Stimulated activated CD4-positive, alpha-beta T cell treated with anti-CD3 and anti-CD28 coated beads, Interleukin-4, amount 100 ng/mL, for 4 hours (primary cell): ENCODE results near the gene SLC9A5.
A peak's percentile ranks its signal among the peaks of the same experiment; 100 is the strongest.

ENCODE experiments used
- DNase-seq, 2 experiments: peaks; one replicate each; pipeline ENCODE4 v3.0.0-alpha.2; 2020

SLC9A5 gene

GRCh38 chr16:67213197-67214019, 35.4 kb upstream of the SLC9A5 start:
- DNase-seq = no peak

GRCh38 chr16:67215706-67216105, 33.1 kb upstream of the SLC9A5 start:
- no peak for DNase-seq

GRCh38 chr16:67216612-67217490, 31.9 kb upstream of the SLC9A5 start:
- no peak for DNase-seq

DNA sequence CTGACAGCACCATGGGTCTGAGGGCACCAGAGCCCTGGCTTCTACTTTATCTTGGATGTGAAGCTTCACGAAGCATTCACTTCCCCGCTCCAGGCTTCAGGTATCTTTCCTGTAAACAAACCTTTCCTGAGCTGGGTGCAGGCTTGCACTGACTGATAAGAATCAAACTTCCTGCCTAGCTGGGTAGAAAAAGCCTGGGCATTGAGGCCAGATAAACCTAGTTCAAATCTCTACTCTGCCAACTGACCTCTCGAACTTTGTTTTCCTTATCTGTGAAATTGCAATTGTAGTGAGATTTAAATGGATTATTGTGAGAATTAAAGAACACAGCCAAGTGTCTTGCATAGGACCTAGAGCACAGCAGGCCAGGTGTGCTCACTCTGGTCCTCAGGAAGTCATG, 24.8 kb upstream of the SLC9A5 start:
- DNase-seq = no peak

GRCh38 chr16:67226295-67226803, 22.4 kb upstream of the SLC9A5 start:
- no peak for DNase-seq

DNA sequence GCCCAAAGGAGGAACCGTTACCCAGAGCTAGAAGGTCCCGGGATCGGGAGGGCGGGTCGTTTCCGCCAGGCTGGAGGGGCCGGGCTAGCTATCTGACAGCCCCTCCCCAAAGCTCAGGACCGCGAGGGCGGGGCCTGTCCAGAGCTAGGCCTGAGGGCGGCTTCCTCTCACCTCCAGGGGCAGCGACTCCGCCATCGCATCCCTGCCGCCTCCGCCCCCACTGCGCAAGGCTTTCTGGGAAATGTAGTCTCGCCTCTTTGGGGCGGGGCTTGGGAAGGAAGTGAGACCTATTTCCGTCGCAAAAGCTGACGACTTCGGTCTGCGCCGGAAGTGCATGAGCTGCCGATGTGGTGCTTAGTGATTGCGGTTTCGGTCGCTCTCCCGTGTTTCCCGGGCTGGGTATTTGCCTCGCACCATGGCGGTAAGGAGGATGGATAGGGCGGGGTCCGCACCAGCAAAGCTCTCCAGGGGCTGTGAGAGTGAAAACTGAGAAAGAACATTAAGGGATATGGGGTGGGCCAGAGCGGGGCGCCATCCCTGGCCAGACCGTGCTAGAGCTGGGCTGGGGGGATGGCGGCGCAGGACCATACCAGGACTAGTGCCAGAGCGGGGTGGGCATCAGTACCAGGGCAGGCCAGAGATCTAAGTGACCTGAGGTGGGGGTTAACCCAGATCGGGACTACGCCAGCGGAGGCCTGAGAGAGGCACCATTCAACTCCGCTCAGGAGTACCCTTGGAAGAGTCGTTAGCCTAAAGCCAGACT, 21.8 kb upstream of the SLC9A5 start, which contains the start of gene TMEM208:
Gene TMEM208, plus strand, starts transcription at position 327 of the 763 bp plus-strand sequence. Its CDS starts 89 bp downstream, at position 416.
- DNase-seq = peak; percentile 96 to 97

DNA sequence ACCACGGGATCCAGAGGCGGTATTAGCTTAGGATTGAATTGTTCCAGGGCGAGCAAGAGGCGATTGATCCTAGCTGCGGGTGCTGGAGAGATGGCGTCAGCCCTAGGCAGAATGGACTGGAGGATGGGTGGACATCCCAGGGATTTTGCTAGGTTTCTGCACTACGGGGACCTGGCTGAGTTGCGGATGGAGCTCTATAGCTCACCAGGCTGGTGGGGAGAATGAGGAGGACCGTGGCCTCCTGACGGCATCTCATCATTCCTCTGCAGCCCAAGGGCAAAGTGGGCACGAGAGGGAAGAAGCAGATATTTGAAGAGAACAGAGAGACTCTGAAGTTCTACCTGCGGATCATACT, 21.2 kb upstream of the SLC9A5 start:
- no peak for DNase-seq

- DNase-seq = no peak
These were observed 20.6 kb upstream of the SLC9A5 start for GRCh38 chr16:67228034-67228785.

- no peak for DNase-seq
These were observed 19.9 kb upstream of the SLC9A5 start for GRCh38 chr16:67228905-67229304.

DNA sequence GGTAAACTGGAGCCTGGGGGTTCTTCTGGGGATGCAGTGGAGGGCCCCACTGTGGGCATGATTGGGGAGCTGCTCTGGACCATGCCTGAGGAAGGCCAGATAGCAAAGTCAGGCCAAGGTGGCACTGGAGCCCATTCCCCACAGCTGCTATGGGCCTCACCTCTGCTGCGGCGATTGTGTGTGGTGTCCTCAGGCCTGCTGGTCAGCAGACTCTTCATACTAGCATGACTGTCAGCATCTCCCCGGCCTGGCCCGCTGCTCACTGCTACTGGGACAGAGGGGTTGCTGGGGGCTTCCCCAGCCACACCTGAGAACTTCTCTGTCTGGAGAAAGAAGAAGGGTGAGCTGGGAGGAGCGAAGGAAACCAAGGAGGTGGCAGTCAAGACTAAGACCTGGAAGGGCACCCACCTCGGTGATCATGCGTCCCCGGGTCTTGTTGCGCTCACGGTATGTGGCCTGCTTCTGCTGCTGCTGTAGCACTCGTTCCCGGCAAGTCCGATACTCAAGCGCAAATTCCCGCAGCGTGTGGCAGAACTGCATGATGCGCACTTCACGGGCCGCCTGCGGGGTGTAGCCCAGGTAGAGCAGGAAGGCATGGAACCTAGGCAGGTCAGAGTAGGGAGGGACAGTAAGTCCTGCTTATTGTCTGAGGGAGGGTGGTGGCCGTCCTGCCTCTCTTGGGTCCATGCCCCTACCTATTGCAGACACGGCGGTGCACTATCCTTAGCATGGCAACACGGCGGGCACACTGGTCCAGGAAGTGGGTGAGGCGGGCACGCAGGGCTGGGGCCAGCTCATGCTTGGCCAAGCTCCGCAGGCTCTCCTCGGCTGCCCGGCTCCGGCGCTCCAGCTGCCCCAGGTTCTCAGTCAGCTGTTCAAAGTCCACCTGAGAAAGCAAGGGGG, 18.6 kb upstream of the SLC9A5 start:
- DNase-seq = no peak

DNA sequence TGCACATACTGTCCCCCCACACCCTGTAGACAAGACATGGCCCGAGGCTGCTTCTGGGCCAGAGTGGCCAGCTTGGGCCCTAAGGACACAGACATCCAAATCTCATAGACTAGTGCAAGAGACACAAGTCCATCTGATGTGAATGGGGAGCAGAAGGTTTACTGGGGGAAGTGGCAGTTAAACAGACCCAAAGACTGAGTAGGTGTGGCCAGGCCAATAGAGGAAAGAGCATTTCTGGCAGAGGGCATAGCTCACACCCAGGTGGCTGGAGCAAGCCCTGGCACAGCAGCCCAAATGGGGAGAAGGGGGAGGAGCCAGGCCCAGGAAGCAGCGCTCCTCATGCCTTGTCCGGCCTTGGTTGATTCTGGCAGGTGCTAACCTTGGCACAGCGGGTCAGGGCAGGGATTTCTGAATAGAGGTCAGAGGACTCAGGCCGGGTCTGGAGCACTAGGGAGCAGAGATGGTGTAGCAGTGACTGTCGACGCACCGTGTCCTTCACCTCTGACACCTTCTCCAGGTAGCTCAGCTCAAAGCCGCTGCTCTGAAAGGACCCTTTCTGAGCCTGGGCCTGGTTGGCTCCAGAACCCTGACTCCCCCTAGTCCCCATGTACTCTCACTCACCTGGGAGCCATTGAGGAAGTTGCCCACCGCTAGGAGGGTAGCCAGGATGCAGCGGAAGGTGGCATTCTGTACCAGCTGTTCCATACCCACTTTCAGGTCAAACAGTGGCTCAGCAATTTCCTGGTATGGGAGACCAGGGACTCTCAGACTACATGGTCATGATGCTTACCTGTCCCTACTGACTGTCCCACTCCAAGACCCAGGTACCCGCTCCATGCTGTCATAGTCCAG, 17.7 kb upstream of the SLC9A5 start:
- DNase-seq = no peak

GRCh38 chr16:67233596-67233995, 15.2 kb upstream of the SLC9A5 start:
- no peak for DNase-seq

DNA sequence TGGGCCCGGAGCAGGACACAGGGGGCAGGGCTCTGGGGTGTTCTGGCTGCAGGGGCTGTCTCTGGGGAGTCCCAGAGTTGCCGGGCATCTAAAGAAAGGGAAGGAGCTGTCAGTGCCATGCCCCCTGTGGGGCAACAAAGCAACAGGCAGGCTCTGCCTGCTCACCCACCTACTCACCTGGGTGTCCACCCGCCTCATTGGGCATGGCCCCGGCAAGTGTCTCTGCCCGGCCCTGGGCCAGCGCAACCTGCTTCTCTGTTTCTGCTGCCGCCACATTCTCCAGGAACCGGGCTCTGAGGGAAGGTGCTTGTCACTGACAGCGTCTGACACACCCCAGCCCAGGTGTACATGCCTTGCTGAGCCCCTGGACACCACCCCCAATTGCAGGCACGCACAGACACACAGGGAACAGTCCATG, 14.6 kb upstream of the SLC9A5 start:
- no peak for DNase-seq

- peak in 1 of 2 experiments; percentile 40 for DNase-seq
These were observed 12.8 kb upstream of the SLC9A5 start for GRCh38 chr16:67235816-67236562.

- peak; percentile 51 to 66 for DNase-seq
These were observed 12.0 kb upstream of the SLC9A5 start for GRCh38 chr16:67236563-67237395.

- DNase-seq = no peak
These were observed 11.1 kb upstream of the SLC9A5 start for GRCh38 chr16:67237396-67238277.

DNA sequence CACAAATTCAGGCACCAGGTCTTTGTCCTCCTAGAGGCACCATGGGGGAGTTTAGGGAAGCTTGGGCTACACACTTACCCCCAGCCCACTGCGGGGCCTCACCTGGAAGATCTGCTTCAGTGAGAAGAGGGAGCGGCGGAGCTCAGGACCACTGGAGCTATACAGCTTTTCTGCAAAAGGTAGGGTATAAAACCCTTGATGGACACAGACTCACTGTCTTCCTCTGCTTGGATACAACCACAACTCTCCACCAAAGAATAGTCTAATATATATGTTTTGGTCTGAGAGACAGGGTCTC, 10.6 kb upstream of the SLC9A5 start:
- DNase-seq = no peak
